OCI-LY3 (cell line): ENCODE results near the gene FLVCR2.
"Not testable (repeated sequence)": the region's sequence is repeated elsewhere in the genome, so short reads cannot be mapped to it uniquely, and the experiment has no call there.

Source experiments
- EZH2phosphoT487 ChIP-seq: fragments of 200-600 bp; shearing (Covaris generic); IDR thresholded peaks from 2 replicates; pipeline ENCODE4 v1.6.1; 2018; ENCODE audit warnings: antibody characterized with exemption, mixed run types, low read depth
- TF ChIP-seq, protein P1 (sequence below): fragments of 200-600, 300-600 bp; sonication (generic); IDR thresholded peaks from 2 replicates; pipeline ENCODE4 v1.5.1; 2014; ENCODE audit warnings: antibody characterized with exemption, low read length, low read depth

DNA sequence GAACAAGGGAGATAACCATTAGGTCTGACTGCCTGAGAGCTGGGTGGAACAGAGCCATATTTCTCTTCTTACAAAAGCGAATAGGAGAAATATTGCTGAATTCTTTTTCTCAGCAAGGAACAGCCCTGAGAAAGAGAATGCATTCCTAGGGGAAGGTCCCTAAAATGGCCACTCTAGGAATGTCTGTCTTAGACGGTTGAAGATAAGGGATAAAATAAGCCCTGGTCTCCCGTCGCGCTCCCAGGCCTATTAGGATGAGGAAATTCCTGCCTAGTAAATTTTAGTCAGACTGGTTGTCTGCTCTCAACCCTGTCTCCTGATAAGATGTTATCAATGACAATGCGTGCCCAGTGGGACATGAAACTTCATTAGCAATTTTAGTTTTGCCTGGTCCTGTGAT, 116.6 kb downstream of the FLVCR2 start:
- TF ChIP-seq, protein P1, sequence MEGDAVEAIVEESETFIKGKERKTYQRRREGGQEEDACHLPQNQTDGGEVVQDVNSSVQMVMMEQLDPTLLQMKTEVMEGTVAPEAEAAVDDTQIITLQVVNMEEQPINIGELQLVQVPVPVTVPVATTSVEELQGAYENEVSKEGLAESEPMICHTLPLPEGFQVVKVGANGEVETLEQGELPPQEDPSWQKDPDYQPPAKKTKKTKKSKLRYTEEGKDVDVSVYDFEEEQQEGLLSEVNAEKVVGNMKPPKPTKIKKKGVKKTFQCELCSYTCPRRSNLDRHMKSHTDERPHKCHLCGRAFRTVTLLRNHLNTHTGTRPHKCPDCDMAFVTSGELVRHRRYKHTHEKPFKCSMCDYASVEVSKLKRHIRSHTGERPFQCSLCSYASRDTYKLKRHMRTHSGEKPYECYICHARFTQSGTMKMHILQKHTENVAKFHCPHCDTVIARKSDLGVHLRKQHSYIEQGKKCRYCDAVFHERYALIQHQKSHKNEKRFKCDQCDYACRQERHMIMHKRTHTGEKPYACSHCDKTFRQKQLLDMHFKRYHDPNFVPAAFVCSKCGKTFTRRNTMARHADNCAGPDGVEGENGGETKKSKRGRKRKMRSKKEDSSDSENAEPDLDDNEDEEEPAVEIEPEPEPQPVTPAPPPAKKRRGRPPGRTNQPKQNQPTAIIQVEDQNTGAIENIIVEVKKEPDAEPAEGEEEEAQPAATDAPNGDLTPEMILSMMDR = not testable (repeated sequence)
- not testable (repeated sequence) for TF ChIP-seq EZH2phosphoT487
